ENCODE data around the gene MBTPS2.
"Not testable (repeated sequence)": the region's sequence is repeated elsewhere in the genome, so short reads cannot be mapped to it uniquely, and the experiment has no call there.

Gene MBTPS2

DNA sequence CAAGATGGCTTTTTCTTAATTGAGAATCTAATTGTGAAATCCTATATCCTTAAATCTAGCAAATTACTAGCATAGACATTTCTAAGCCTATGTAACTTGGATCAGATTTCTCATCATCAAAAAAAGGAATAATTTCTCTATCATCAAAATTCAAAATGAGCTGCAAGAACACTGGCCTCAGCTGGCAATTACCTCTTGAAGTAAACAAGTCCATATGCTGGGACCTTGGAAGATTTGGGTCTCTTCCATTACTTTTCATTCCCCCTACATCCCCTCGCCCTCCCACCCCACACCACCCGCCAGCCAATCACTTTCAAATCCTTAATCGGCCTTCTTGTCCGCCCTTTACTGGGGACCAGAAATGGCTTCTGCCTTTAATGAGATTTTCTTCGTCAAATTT lies 23.3 kb upstream of the MBTPS2 start:
- H3K27ac ChIP-seq (ENCODE audit: low read depth, low read length) = no peak overlapping the region
- H3K9me3 ChIP-seq (ENCODE audit: control insufficient read depth, insufficient read depth, low read length) = peaks cover 11% of the 10 kb centered on the region
- H3K9ac ChIP-seq (ENCODE audit: low read depth, low read length) = no peak overlapping the region
- H3K4me1 ChIP-seq (ENCODE audit: control insufficient read depth, insufficient read depth, low read length) = peaks cover 28% of the 10 kb centered on the region
- H3K4me3 ChIP-seq (ENCODE audit: low read depth, low read length) = no peak overlapping the region
- H3K36me3 ChIP-seq (ENCODE audit: control insufficient read depth, insufficient read depth, low read length) = no peaks in the 10 kb centered on the region
- no peaks in the 10 kb centered on the region for H3K27me3 ChIP-seq (ENCODE audit: control insufficient read depth, insufficient read depth, low read length)

- not testable (repeated sequence) for H3K27me3 ChIP-seq (ENCODE audit: control insufficient read depth, insufficient read depth, low read length); H3K4me3 ChIP-seq (ENCODE audit: low read depth, low read length); H3K4me1 ChIP-seq (ENCODE audit: control insufficient read depth, insufficient read depth, low read length); H3K27ac ChIP-seq (ENCODE audit: low read depth, low read length); H3K9me3 ChIP-seq (ENCODE audit: control insufficient read depth, insufficient read depth, low read length); H3K36me3 ChIP-seq (ENCODE audit: control insufficient read depth, insufficient read depth, low read length); H3K9ac ChIP-seq (ENCODE audit: low read depth, low read length)
Measured at GRCh38 chrX:21820170-21820569, 19.2 kb upstream of the MBTPS2 start.

DNA sequence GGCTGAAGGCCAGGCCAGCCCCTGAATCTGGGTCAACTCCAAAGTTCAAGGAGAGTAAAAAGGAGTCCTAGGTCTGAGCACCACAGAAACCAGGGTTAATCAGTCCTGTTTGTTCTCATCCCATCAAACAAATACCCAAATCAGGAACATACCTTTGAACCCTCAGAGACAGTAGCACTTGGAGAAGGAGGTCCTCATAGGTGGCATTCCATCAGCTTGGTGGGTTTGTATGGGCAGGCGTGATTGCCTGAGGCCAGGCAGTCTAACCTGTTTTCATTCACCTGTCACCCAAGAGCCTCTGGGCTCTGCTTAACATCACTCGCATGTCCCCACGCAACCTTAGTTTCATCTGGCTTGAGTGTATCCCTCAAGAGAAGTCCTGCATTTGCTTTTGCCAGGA lies 17.5 kb upstream of the MBTPS2 start:
- Histone ChIP-seq H3K4me1 (ENCODE audit: control insufficient read depth, insufficient read depth, low read length) (no peaks in the 10 kb centered on the region), H3K9me3 (ENCODE audit: control insufficient read depth, insufficient read depth, low read length) (no peaks in the 10 kb centered on the region), H3K4me3 (ENCODE audit: low read depth, low read length) (no peak overlapping the region), H3K9ac (ENCODE audit: low read depth, low read length) (no peak overlapping the region), H3K27ac (ENCODE audit: low read depth, low read length) (no peak overlapping the region), H3K27me3 (ENCODE audit: control insufficient read depth, insufficient read depth, low read length) (no peaks in the 10 kb centered on the region), H3K36me3 (ENCODE audit: control insufficient read depth, insufficient read depth, low read length) (no peaks in the 10 kb centered on the region)

- no peaks in the 10 kb centered on the region for H3K36me3 ChIP-seq (ENCODE audit: control insufficient read depth, insufficient read depth, low read length)
- no peaks in the 10 kb centered on the region for H3K27me3 ChIP-seq (ENCODE audit: control insufficient read depth, insufficient read depth, low read length)
- H3K4me1 ChIP-seq (ENCODE audit: control insufficient read depth, insufficient read depth, low read length) = peaks cover 26% of the 10 kb centered on the region
- no peak overlapping the region for H3K4me3 ChIP-seq (ENCODE audit: low read depth, low read length)
- H3K9me3 ChIP-seq (ENCODE audit: control insufficient read depth, insufficient read depth, low read length) = no peaks in the 10 kb centered on the region
- H3K27ac ChIP-seq (ENCODE audit: low read depth, low read length) = no peak overlapping the region
- no peak overlapping the region for H3K9ac ChIP-seq (ENCODE audit: low read depth, low read length)
Measured at GRCh38 chrX:21831496-21831895, 7.9 kb upstream of the MBTPS2 start.

GRCh38 chrX:21837056-21837455 lies 2.4 kb upstream of the MBTPS2 start:
- Histone ChIP-seq H3K4me3 (ENCODE audit: low read depth, low read length) (no peak overlapping the region), H3K36me3 (ENCODE audit: control insufficient read depth, insufficient read depth, low read length) (no peaks in the 10 kb centered on the region), H3K4me1 (ENCODE audit: control insufficient read depth, insufficient read depth, low read length) (peaks cover 29% of the 10 kb centered on the region), H3K9ac (ENCODE audit: low read depth, low read length) (no peak overlapping the region), H3K27me3 (ENCODE audit: control insufficient read depth, insufficient read depth, low read length) (no peaks in the 10 kb centered on the region), H3K27ac (ENCODE audit: low read depth, low read length) (no peak overlapping the region), H3K9me3 (ENCODE audit: control insufficient read depth, insufficient read depth, low read length) (no peaks in the 10 kb centered on the region)

GRCh38 chrX:21838937-21839333 lies 482 bp upstream of the MBTPS2 start:
- Histone ChIP-seq H3K4me3 (ENCODE audit: low read depth, low read length) (peak overlapping the region; percentile 68), H3K27ac (ENCODE audit: low read depth, low read length) (no peak overlapping the region), H3K4me1 (ENCODE audit: control insufficient read depth, insufficient read depth, low read length) (peaks cover 21% of the 10 kb centered on the region), H3K27me3 (ENCODE audit: control insufficient read depth, insufficient read depth, low read length) (no peaks in the 10 kb centered on the region), H3K36me3 (ENCODE audit: control insufficient read depth, insufficient read depth, low read length) (no peaks in the 10 kb centered on the region), H3K9ac (ENCODE audit: low read depth, low read length) (no peak overlapping the region), H3K9me3 (ENCODE audit: control insufficient read depth, insufficient read depth, low read length) (no peaks in the 10 kb centered on the region)

GRCh38 chrX:21840193-21840545 lies 752 bp downstream of the MBTPS2 start:
- Histone ChIP-seq H3K27me3 (ENCODE audit: control insufficient read depth, insufficient read depth, low read length) (no peaks in the 10 kb centered on the region), H3K36me3 (ENCODE audit: control insufficient read depth, insufficient read depth, low read length) (peaks cover 9% of the 10 kb centered on the region; the same call in 1 of the 2 replicates), H3K9ac (ENCODE audit: low read depth, low read length) (peak overlapping the region; percentile 80), H3K4me3 (ENCODE audit: low read depth, low read length) (peak overlapping the region; percentile 68), H3K27ac (ENCODE audit: low read depth, low read length) (peak overlapping the region; percentile 62), H3K9me3 (ENCODE audit: control insufficient read depth, insufficient read depth, low read length) (no peaks in the 10 kb centered on the region), H3K4me1 (ENCODE audit: control insufficient read depth, insufficient read depth, low read length) (peaks cover 11% of the 10 kb centered on the region)

GRCh38 chrX:21843179-21843578 lies 3.8 kb downstream of the MBTPS2 start:
- Histone ChIP-seq H3K4me1 (ENCODE audit: control insufficient read depth, insufficient read depth, low read length) (no peaks in the 10 kb centered on the region; the same call in 1 of the 2 replicates), H3K4me3 (ENCODE audit: low read depth, low read length) (no peak overlapping the region), H3K27me3 (ENCODE audit: control insufficient read depth, insufficient read depth, low read length) (no peaks in the 10 kb centered on the region), H3K9ac (ENCODE audit: low read depth, low read length) (no peak overlapping the region), H3K36me3 (ENCODE audit: control insufficient read depth, insufficient read depth, low read length) (peaks cover 24% of the 10 kb centered on the region; the same call in 1 of the 2 replicates), H3K9me3 (ENCODE audit: control insufficient read depth, insufficient read depth, low read length) (no peaks in the 10 kb centered on the region), H3K27ac (ENCODE audit: low read depth, low read length) (no peak overlapping the region)

DNA sequence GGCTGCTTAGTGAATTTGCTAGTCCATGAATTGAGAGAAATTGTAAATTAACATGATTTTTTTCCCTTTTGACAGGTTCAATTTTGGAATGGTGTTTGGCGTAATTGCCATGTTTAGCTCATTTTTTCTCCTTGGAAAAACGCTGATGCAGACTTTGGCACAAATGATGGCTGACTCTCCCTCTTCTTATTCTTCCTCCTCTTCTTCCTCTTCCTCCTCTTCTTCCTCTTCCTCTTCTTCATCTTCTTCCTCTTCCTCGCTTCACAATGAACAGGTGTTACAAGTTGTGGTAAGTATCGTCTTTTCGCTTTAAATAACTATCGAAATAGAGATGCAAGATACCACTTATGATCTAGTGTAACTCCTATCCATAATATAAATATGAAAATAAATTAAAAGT lies 5.7 kb downstream of the MBTPS2 start:
- Histone ChIP-seq H3K4me1 (ENCODE audit: control insufficient read depth, insufficient read depth, low read length) (no peaks in the 10 kb centered on the region), H3K4me3 (ENCODE audit: low read depth, low read length) (no peak overlapping the region), H3K9ac (ENCODE audit: low read depth, low read length) (no peak overlapping the region), H3K36me3 (ENCODE audit: control insufficient read depth, insufficient read depth, low read length) (peaks cover 24% of the 10 kb centered on the region; the same call in 1 of the 2 replicates), H3K27me3 (ENCODE audit: control insufficient read depth, insufficient read depth, low read length) (no peaks in the 10 kb centered on the region), H3K9me3 (ENCODE audit: control insufficient read depth, insufficient read depth, low read length) (no peaks in the 10 kb centered on the region), H3K27ac (ENCODE audit: low read depth, low read length) (no peak overlapping the region)

DNA sequence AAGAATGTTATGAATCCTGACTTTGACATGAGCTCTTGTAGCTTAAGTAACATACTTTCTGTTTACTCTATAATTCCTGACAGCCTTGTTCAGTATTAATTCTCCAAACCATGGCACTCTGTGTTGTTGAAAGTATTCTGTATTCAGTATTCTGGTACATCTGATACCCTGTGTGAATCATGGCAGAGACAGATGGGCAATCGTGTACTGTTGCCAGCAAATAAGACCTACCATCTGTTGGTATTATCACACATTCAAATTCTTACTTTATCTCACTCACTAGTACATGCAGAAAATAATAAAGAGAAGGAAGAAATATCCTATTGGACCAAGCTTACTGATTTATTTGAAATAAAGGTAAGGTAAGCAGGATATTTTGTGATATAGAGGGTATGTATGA lies 7.9 kb downstream of the MBTPS2 start:
- no peaks in the 10 kb centered on the region for H3K27me3 ChIP-seq (ENCODE audit: control insufficient read depth, insufficient read depth, low read length)

DNA sequence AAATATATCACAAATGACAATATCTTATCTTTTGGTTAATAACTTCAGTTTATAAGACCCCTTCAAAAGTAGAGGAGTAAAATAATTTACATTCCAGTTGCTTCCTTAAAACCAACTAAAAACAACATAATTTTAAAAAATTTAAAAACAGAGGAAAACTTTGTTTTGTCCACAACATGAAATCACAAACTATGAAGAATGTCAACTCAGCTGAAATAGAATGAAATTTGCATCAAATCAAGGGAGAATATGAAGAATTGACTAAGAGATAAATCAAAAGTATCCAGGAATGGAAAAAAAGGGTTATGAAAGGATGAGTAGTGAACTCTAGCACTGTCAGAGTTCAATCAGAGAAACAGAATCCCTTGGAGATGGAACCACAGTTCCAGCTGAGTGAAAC lies 14.2 kb downstream of the MBTPS2 start:
- Histone ChIP-seq H3K4me1 (ENCODE audit: control insufficient read depth, insufficient read depth, low read length) (no peaks in the 10 kb centered on the region), H3K4me3 (ENCODE audit: low read depth, low read length) (no peak overlapping the region), H3K27me3 (ENCODE audit: control insufficient read depth, insufficient read depth, low read length) (no peaks in the 10 kb centered on the region), H3K9me3 (ENCODE audit: control insufficient read depth, insufficient read depth, low read length) (no peaks in the 10 kb centered on the region), H3K36me3 (ENCODE audit: control insufficient read depth, insufficient read depth, low read length) (peaks cover 16% of the 10 kb centered on the region; the same call in 1 of the 2 replicates), H3K9ac (ENCODE audit: low read depth, low read length) (no peak overlapping the region), H3K27ac (ENCODE audit: low read depth, low read length) (no peak overlapping the region)

More for the DNA sequence above, 7.9 kb downstream of the MBTPS2 start:
- H3K36me3 ChIP-seq (ENCODE audit: control insufficient read depth, insufficient read depth, low read length) = peaks cover 26% of the 10 kb centered on the region; the same call in 1 of the 2 replicates
- H3K9ac ChIP-seq (ENCODE audit: low read depth, low read length) = no peak overlapping the region
- H3K9me3 ChIP-seq (ENCODE audit: control insufficient read depth, insufficient read depth, low read length) = no peaks in the 10 kb centered on the region
- H3K4me3 ChIP-seq (ENCODE audit: low read depth, low read length) = no peak overlapping the region
- no peaks in the 10 kb centered on the region for H3K4me1 ChIP-seq (ENCODE audit: control insufficient read depth, insufficient read depth, low read length)
- H3K27ac ChIP-seq (ENCODE audit: low read depth, low read length) = no peak overlapping the region

DNA sequence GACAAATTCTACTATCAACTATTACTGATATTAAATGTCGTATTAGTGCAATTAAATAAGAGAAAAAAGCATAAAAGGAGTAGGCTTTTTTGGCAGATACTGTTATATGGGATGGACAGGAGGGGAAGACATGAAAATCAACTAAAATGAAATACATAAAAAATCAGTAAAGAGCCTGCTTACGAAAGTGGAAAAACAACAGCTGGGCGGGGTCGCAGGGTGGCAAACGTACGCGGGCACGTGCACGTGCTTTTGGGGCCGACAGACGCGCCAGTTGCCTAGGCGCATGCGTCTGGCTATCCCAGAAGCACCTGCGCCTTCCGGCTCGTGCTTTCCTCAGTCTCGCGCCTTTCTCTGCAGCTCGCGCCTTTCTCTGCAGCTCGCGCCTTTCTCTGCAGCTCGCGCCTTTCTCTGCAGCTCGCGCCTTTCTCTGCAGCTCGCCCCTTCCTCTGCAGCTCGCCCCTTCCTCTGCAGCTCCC lies 16.6 kb downstream of the MBTPS2 start, which contains the start of gene YY2:
Gene YY2 (plus strand): TSS at position 51 of the 479 bp plus-strand sequence. CDS start 498 bp downstream, outside the sequence.
- Histone ChIP-seq H3K9ac (ENCODE audit: low read depth, low read length) (no peak within 1 kb of the TSS), H3K36me3 (ENCODE audit: control insufficient read depth, insufficient read depth, low read length) (peaks cover 16% of the 10 kb centered on the region; the same call in 1 of the 2 replicates), H3K27me3 (ENCODE audit: control insufficient read depth, insufficient read depth, low read length) (no peaks in the 10 kb centered on the region), H3K4me1 (ENCODE audit: control insufficient read depth, insufficient read depth, low read length) (no peaks in the 10 kb centered on the region), H3K4me3 (ENCODE audit: low read depth, low read length) (no peak within 1 kb of the TSS), H3K27ac (ENCODE audit: low read depth, low read length) (no peak within 1 kb of the TSS), H3K9me3 (ENCODE audit: control insufficient read depth, insufficient read depth, low read length) (no peaks in the 10 kb centered on the region)

Measured in HUES48 (cell line).